Pancreas (tissue), 10 donors: ENCODE results near the gene EPN3. TPM values are rescaled to one million over a fixed set of nuclear protein-coding genes. Genes with fewer than 3 reads are reported as not detected.

ENCODE experiments used
- ATAC-seq, 4 donors: fragments of 200-7000 bp; cut with Tn5 transposase; one replicate each; pipeline versions ENCODE4 v1.8.0 to v1.9.1; 2020; ENCODE audit warnings: mild to moderate bottlenecking in 4 of 4, moderate library complexity in 4 of 4
- DNase-seq, 6 donors: peaks; one replicate each; pipeline ENCODE4 v3.0.0-alpha.2; 2020
- FAIRE-seq: peaks from 2 replicates; lab custom pipeline; 2012; peaks lifted over from hg19 to GRCh38; lab: Jason Lieb, UNC
- H3K27ac ChIP-seq, 4 donors: fragments of 200-600 bp; sonication (generic); 1 replicate in 3 of 4; 2 replicates in 1 of 4; pipeline versions ENCODE4 v1.5.0 to v1.8.0; 2020
- H3K27me3 ChIP-seq, 4 donors: fragments of 200-600 bp; one replicate each; pipeline ENCODE4 v1.8.0; 2021
- H3K36me3 ChIP-seq, 3 donors: fragments of 200-600 bp; sonication (generic) in 1 of 3; one replicate each; pipeline versions ENCODE4 v1.5.0 to v1.8.0; 2020 to 2021
- H3K4me1 ChIP-seq, 3 donors: fragments of 200-600 bp; one replicate each; pipeline ENCODE4 v1.8.0; 2021
- H3K4me3 ChIP-seq, 4 donors: fragments of 200-600 bp; sonication (generic) in 2 of 4; one replicate each; pipeline versions ENCODE4 v1.5.0 to v1.8.0; 2020 to 2021
- H3K9me3 ChIP-seq, 4 donors: fragments of 200-600 bp; one replicate each; pipeline ENCODE4 v1.8.0; 2021
- CTCF ChIP-seq, 4 donors: fragments of 200-600 bp; sonication (generic) in 3 of 4; IDR thresholded peaks; one replicate each; pipeline versions ENCODE4 v1.5.0 to v1.8.0; 2021; ENCODE audit warnings: antibody characterized with exemption in 4 of 4
- WGBS, 2 donors: extraction: QIAGEN DNeasy Blood & Tissue Kit; methylation state at CpG; one replicate each; pipeline ENCODE4 v1.1.7; 2013; 5-methylcytosine and 5-hydroxymethylcytosine counted together
- intact Hi-C, 3 donors: fragments of 100-400 bp; cut with DNase I; formaldehyde crosslinking; loops; one replicate each; pipeline versions ENCODE4 v1.11.1 to v1.14.2; 2022
- polyA plus RNA-seq, 2 donors: library from polyadenylated mRNA; stranded (reverse); fragments of 200-250 nt; gene quantifications; one replicate each; pipeline ENCODE4 v1.2.3, GENCODE V29; 2013
- total RNA-seq, 6 donors: library from RNA; stranded (reverse); fragmentation: NEBNext Ultra II Directional in 4 of 6; extraction: Animal tissue kit (Norgen Biotek cat#: 25700) in 4 of 6; gene quantifications; one replicate each; pipeline versions ENCODE4 v1.2.1 to v1.2.4, GENCODE V29; 2021 to 2023
- donor health status: healthy with polysubstance abuse.
- donor health status: DM: no; HTN: no; CAD: no; lungs with moderate emphysema.
- donor health status: DM: no; HTN: no; CAD: no.
- donor health status: control.
- donor health status: control.
- donor health status: Bipolar disorder and iron deficiency.
- donor health status: DM: yes; HTN: yes; CAD: no.
- donor health status: DM: no; HTN: no; CAD: no.
- donor health status: DM: no; HTN: no; CAD: no.
- donor health status: DM: yes; HTN: yes; CAD: no.

The EPN3 gene
- total RNA-seq = 10 to 100 TPM in 4 of 6 donors, 1 to 10 TPM in 2; 7.6 to 30.2 (median 12.7) TPM
- polyA plus RNA-seq = 10 to 100 TPM in 1 of 2 donors, 1 to 10 TPM in 1; 6.9 to 25.4 TPM

- Histone ChIP-seq H3K9me3 (no peaks in the 10 kb centered on the region), H3K36me3 (peaks cover 0 to 16% (median 0%) of the 10 kb centered on the region in 3 donors), H3K4me1 (peaks cover 9 to 35% (median 17%) of the 10 kb centered on the region in 3 donors), H3K27ac (peak within 1 kb of the TSS; percentile 73 to 92 (median 80)), H3K27me3 (no peaks in the 10 kb centered on the region), H3K4me3 (peak within 1 kb of the TSS; percentile 21 to 84 (median 53))
- DNase-seq = peak; percentile 75 to 93 (median 82)
- TF ChIP-seq CTCF (IDR thresholded peaks at IDR 0.05) = peak in 1 of 4 donors; percentile 20
- FAIRE-seq = no peak
- 0 to 1% methylated on average over 19 to 21 of the region's 21 CpGs for whole genome bisulfite sequencing, 2 donors
- intact Hi-C loops = loop anchor here in 1 of 3 donors (10.0 kb wide), 1 partner anchor 48 kb away; no protein-coding TSS in a partner anchor
- ATAC-seq = peak; percentile 74 to 84 (median 76)
These were observed at the start of gene EPN3 for GRCh38 chr17:50532452-50533024. TSS of gene EPN3 (plus strand) at chr17:50532735. CDS start at chr17:50536557, 3,822 bp downstream.

GRCh38 chr17:50483266-50483665, 49.3 kb upstream of the EPN3 start:
- intact Hi-C loops = loop anchor here (5.0 to 10.0 kb wide), 6 partner anchors 52 to 214 kb away; partner anchors contain the start of gene EPN3 (in 1 of the 3)
- ATAC-seq = no peak
- Histone ChIP-seq H3K4me3 (no peak overlapping the region), H3K27ac (peak overlapping the region in 2 of 4 donors; percentile 59 to 72), H3K9me3 (no peaks in the 10 kb centered on the region), H3K27me3 (no peaks in the 10 kb centered on the region), H3K36me3 (peaks cover 0 to 25% (median 3%) of the 10 kb centered on the region in 3 donors), H3K4me1 (peaks cover 4 to 18% (median 11%) of the 10 kb centered on the region in 3 donors)
- no peak for DNase-seq
- FAIRE-seq = no peak
- TF ChIP-seq CTCF (IDR thresholded peaks at IDR 0.05) = no peak
- WGBS, 2 donors = 76 to 85% methylated on average over 5 of the region's 5 CpGs

- Histone ChIP-seq H3K27ac (no peak overlapping the region), H3K27me3 (no peaks in the 10 kb centered on the region), H3K4me1 (peaks cover 4 to 15% (median 11%) of the 10 kb centered on the region in 3 donors), H3K36me3 (peaks cover 0 to 25% (median 3%) of the 10 kb centered on the region in 3 donors), H3K4me3 (no peak overlapping the region), H3K9me3 (no peaks in the 10 kb centered on the region)
- no peak for TF ChIP-seq CTCF (IDR thresholded peaks at IDR 0.05)
- DNase-seq (no peak), ATAC-seq (no peak), FAIRE-seq (no peak)
- WGBS, 2 donors = 92% methylated on average over 11 of the region's 11 CpGs
- intact Hi-C loops = loop anchor here (5.0 to 10.0 kb wide), 6 partner anchors 50 to 213 kb away; partner anchors contain the start of gene EPN3 (in 1 of the 3)
These were observed 48.0 kb upstream of the EPN3 start for GRCh38 chr17:50484386-50485155.

DNA sequence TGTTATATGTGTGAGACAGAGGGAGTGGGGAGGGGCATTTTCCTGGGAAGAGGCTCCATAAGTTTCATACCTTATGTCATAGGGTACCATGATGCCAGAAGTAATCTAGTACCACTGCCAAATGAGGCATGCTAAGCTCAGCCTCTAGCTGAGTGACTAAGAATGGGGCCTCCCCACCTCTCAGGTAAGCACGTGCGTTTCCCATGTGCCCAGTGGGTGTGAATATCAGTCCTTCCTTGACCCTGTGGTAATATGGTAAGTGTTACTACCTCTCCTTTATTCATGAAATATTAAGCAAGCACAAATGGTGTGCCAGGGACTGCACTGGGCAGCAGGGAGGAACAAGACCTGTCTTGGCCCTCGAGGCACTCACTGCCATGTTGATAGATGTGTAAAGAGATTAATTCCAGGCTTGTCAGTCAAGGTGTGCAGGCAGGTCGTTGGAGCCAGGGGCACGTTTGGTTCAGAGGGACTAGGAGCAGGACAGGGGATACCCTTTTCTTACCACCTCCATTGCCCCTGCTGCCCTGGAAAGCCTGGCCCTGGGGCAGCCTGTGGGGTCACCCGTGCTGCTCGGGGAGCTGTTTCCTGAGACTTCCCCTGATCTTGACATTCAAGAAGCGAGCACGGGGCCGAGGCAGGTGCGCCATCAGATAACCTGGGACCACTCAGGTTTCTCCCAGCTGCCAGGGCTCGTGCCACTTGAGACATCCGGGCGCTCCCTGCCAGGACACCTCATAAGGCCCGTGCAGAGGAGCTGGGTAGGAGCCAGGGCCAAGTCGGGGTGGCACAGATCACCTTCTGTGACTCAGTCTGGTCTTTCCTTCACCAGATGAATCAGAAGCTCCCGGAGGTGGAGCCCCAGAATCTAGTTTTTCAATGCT, 45.1 kb upstream of the EPN3 start:
- TF ChIP-seq CTCF (IDR thresholded peaks at IDR 0.05) = no peak
- DNase-seq = no peak
- Histone ChIP-seq H3K4me1 (peaks cover 4 to 6% (median 5%) of the 10 kb centered on the region in 3 donors), H3K27me3 (no peaks in the 10 kb centered on the region), H3K4me3 (no peak overlapping the region), H3K9me3 (no peaks in the 10 kb centered on the region), H3K36me3 (peaks cover 0 to 25% (median 0%) of the 10 kb centered on the region in 3 donors), H3K27ac (no peak overlapping the region)
- 74 to 76% methylated on average over 17 of the region's 17 CpGs for WGBS, 2 donors
- FAIRE-seq = no peak
- peak in 2 of 4 donors; percentile 30 to 36 for ATAC-seq
- intact Hi-C loops = loop anchor here (5.0 to 10.0 kb wide), 4 partner anchors 47 to 137 kb away; partner anchors contain the start of gene EPN3 (in 1 of the 3)
